Stimulated activated naive CD4-positive, alpha-beta T cell treated with Interleukin-2 at 50 U/mL for 16 hours (primary cell): ENCODE data around the gene PSTPIP2.
"Not testable (repeated sequence)": the region's sequence is repeated elsewhere in the genome, so short reads cannot be mapped to it uniquely, and the experiment has no call there.

ENCODE experiments used
- DNase-seq: peaks from one replicate; lab custom pipeline; 2025; lab: John Stamatoyannopoulos, UW

PSTPIP2 gene

GRCh38 chr18:45984546-45985235 lies 87.4 kb downstream of the PSTPIP2 start:
- DNase-seq: no peak

- DNase-seq: no peak
These were observed 90.2 kb downstream of the PSTPIP2 start for GRCh38 chr18:45981821-45982220.

GRCh38 chr18:45980229-45980628 lies 91.8 kb downstream of the PSTPIP2 start:
- no peak for DNase-seq

GRCh38 chr18:45978084-45978483 lies 94.0 kb downstream of the PSTPIP2 start:
- DNase-seq: no peak

GRCh38 chr18:45976974-45977373 lies 95.1 kb downstream of the PSTPIP2 start:
- no peak for DNase-seq

GRCh38 chr18:45976566-45976965 lies 95.5 kb downstream of the PSTPIP2 start:
- DNase-seq: no peak

GRCh38 chr18:45974088-45974536 lies 97.9 kb downstream of the PSTPIP2 start:
- peak; percentile 56 for DNase-seq

GRCh38 chr18:45967007-45967706 lies 104.9 kb downstream of the PSTPIP2 start, which contains the start of gene EPG5:
Gene EPG5, minus strand, starts transcription at chr18:45967329. Its CDS starts 90 bp downstream, at chr18:45967239.
- peak; percentile 95 for DNase-seq

GRCh38 chr18:45964913-45965312 lies 107.1 kb downstream of the PSTPIP2 start:
- not testable (repeated sequence) for DNase-seq

- DNase-seq: peak; percentile 17
These were observed 109.2 kb downstream of the PSTPIP2 start for GRCh38 chr18:45962866-45963265.

GRCh38 chr18:45962461-45962860 lies 109.6 kb downstream of the PSTPIP2 start:
- DNase-seq: peak; percentile 19

- not testable (repeated sequence) for DNase-seq
These were observed 112.6 kb downstream of the PSTPIP2 start for GRCh38 chr18:45959484-45959883.

GRCh38 chr18:45958730-45959129 lies 113.3 kb downstream of the PSTPIP2 start:
- DNase-seq: no peak

GRCh38 chr18:45958027-45958426 lies 114.0 kb downstream of the PSTPIP2 start:
- no peak for DNase-seq

GRCh38 chr18:45957100-45957499 lies 115.0 kb downstream of the PSTPIP2 start:
- no peak for DNase-seq

- DNase-seq: no peak
These were observed 117.8 kb downstream of the PSTPIP2 start for GRCh38 chr18:45954070-45954934.

GRCh38 chr18:45951016-45951714 lies 120.9 kb downstream of the PSTPIP2 start:
- DNase-seq: no peak

GRCh38 chr18:45945669-45946068 lies 126.4 kb downstream of the PSTPIP2 start:
- no peak for DNase-seq

GRCh38 chr18:45940724-45941123 lies 131.3 kb downstream of the PSTPIP2 start:
- no peak for DNase-seq

GRCh38 chr18:45939236-45939635 lies 132.8 kb downstream of the PSTPIP2 start:
- no peak for DNase-seq

GRCh38 chr18:45938488-45938935 lies 133.5 kb downstream of the PSTPIP2 start:
- no peak for DNase-seq
